ENCODE results near the gene SMTNL1. TPM values are rescaled to one million over a fixed set of nuclear protein-coding genes. Genes with fewer than 3 reads are reported as not detected.
A peak's percentile ranks its signal among the peaks of the same experiment; 100 is the strongest.

Gene SMTNL1
- total and polyA plus RNA-seq, 9 of the 15 experiments (the other 6 are each of a cell fraction or from before 2014, with no cell fraction given): not detected

GRCh38 chr11:57530596-57531507 lies 6.5 kb upstream of the SMTNL1 start, which contains the start of gene TIMM10 (continued):
- TF ChIP-seq AFF4 (CRISPR knock-in tag; IDR thresholded peaks at IDR 0.05) (no peak), MCM3 (IDR thresholded peaks at IDR 0.05) (no peak), KAT2B (IDR thresholded peaks at IDR 0.05; ENCODE audit: low read depth, low read length) (no peak), SAP30 (IDR thresholded peaks at IDR 0.05; ENCODE audit: borderline replicate concordance, insufficient read depth, low read depth, low read length, poor library complexity, severe bottlenecking) (peak; percentile 97), MAFG (tag; conservative IDR thresholded peaks at IDR 0.05) (no peak), KDM2B (CRISPR knock-in tag; IDR thresholded peaks at IDR 0.05) (no peak), ZNF174 (CRISPR knock-in tag; IDR thresholded peaks at IDR 0.05) (no peak), ZNF408 (CRISPR knock-in tag; IDR thresholded peaks at IDR 0.05; ENCODE audit: low read depth) (no peak), POU5F1 (IDR thresholded peaks at IDR 0.05; ENCODE audit: borderline replicate concordance, low read depth, low read length, partially characterized antibody) (peak; percentile 43), ILF3 (IDR thresholded peaks at IDR 0.05; ENCODE audit: borderline replicate concordance) (no peak), RHOXF2B (CRISPR knock-in tag; conservative IDR thresholded peaks at IDR 0.05) (no peak), TFE3 (CRISPR knock-in tag; IDR thresholded peaks at IDR 0.05) (no peak), MTA3 (IDR thresholded peaks at IDR 0.05; ENCODE audit: borderline replicate concordance) (0 out of 2 replicates have a peak, but pooled peaks have one; percentile 81)
- TF ChIP-seq, protein P1, sequence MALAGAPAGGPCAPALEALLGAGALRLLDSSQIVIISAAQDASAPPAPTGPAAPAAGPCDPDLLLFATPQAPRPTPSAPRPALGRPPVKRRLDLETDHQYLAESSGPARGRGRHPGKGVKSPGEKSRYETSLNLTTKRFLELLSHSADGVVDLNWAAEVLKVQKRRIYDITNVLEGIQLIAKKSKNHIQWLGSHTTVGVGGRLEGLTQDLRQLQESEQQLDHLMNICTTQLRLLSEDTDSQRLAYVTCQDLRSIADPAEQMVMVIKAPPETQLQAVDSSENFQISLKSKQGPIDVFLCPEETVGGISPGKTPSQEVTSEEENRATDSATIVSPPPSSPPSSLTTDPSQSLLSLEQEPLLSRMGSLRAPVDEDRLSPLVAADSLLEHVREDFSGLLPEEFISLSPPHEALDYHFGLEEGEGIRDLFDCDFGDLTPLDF (CRISPR knock-in tag; IDR thresholded peaks at IDR 0.05): 0 out of 2 replicates have a peak, but pooled peaks have one; percentile 66
- TF ChIP-seq, protein P2, sequence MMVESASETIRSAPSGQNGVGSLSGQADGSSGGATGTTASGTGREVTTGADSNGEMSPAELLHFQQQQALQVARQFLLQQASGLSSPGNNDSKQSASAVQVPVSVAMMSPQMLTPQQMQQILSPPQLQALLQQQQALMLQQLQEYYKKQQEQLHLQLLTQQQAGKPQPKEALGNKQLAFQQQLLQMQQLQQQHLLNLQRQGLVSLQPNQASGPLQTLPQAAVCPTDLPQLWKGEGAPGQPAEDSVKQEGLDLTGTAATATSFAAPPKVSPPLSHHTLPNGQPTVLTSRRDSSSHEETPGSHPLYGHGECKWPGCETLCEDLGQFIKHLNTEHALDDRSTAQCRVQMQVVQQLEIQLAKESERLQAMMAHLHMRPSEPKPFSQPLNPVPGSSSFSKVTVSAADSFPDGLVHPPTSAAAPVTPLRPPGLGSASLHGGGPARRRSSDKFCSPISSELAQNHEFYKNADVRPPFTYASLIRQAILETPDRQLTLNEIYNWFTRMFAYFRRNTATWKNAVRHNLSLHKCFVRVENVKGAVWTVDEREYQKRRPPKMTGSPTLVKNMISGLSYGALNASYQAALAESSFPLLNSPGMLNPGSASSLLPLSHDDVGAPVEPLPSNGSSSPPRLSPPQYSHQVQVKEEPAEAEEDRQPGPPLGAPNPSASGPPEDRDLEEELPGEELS (CRISPR knock-in tag; IDR thresholded peaks at IDR 0.05; ENCODE audit: borderline replicate concordance): no peak
- TF ChIP-seq, protein P3, sequence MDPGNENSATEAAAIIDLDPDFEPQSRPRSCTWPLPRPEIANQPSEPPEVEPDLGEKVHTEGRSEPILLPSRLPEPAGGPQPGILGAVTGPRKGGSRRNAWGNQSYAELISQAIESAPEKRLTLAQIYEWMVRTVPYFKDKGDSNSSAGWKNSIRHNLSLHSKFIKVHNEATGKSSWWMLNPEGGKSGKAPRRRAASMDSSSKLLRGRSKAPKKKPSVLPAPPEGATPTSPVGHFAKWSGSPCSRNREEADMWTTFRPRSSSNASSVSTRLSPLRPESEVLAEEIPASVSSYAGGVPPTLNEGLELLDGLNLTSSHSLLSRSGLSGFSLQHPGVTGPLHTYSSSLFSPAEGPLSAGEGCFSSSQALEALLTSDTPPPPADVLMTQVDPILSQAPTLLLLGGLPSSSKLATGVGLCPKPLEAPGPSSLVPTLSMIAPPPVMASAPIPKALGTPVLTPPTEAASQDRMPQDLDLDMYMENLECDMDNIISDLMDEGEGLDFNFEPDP (CRISPR knock-in tag; IDR thresholded peaks at IDR 0.05): peak; percentile 43; the same call in 1 of the 2 replicates

Measured in K562 (cell line).